Activated T-cell treated with anti-CD3 and anti-CD28 coated beads for 48 hours (primary cell): ENCODE data around the gene C12orf56.
"Not testable (repeated sequence)": the region's sequence is repeated elsewhere in the genome, so short reads cannot be mapped to it uniquely, and the experiment has no call there.

Source experiments
- DNase-seq: peaks from one replicate; pipeline ENCODE4 v3.0.0-alpha.2; 2020; ENCODE audit warnings: low read depth

The C12orf56 gene

GRCh38 chr12:64236549-64236948 is 154.0 kb downstream of the C12orf56 start:
- DNase-seq, result no peak

GRCh38 chr12:64232196-64232595 is 158.4 kb downstream of the C12orf56 start:
- no peak for DNase-seq

- no peak for DNase-seq
These were observed 160.8 kb downstream of the C12orf56 start for GRCh38 chr12:64229796-64230195.

- no peak for DNase-seq
These were observed 161.3 kb downstream of the C12orf56 start for GRCh38 chr12:64229240-64229639.

- no peak for DNase-seq
These were observed 164.9 kb downstream of the C12orf56 start for GRCh38 chr12:64225626-64226025.

GRCh38 chr12:64222009-64222765 is 168.4 kb downstream of the C12orf56 start, which contains the start of gene KICS2:
TSS of gene KICS2 (minus strand) at chr12:64222296. CDS start at chr12:64222237, 59 bp downstream.
- peak; percentile 89 for DNase-seq

GRCh38 chr12:64221651-64222008 is 168.9 kb downstream of the C12orf56 start:
- peak; percentile 30 for DNase-seq

GRCh38 chr12:64220046-64220445 is 170.5 kb downstream of the C12orf56 start:
- no peak for DNase-seq

- DNase-seq, result no peak
These were observed 171.4 kb downstream of the C12orf56 start for GRCh38 chr12:64219145-64219544.

- no peak for DNase-seq
These were observed 172.0 kb downstream of the C12orf56 start for GRCh38 chr12:64218597-64218996.

- not testable (repeated sequence) for DNase-seq
These were observed 172.9 kb downstream of the C12orf56 start for GRCh38 chr12:64217643-64218042.

GRCh38 chr12:64216239-64216638 is 174.3 kb downstream of the C12orf56 start:
- DNase-seq, result no peak
